B cell (primary cell): ENCODE data around the gene PSMA8.
"Not testable (repeated sequence)": the region's sequence is repeated elsewhere in the genome, so short reads cannot be mapped to it uniquely, and the experiment has no call there.

Source experiments
- CTCF ChIP-seq: fragments of 200-600 bp; IDR thresholded peaks from one replicate; pipeline ENCODE4 v1.8.0; 2022; ENCODE audit warnings: antibody characterized with exemption, mild to moderate bottlenecking
- EZH2 ChIP-seq: IDR thresholded peaks from 2 replicates; pipeline ENCODE4 v1.6.1; 2012; ENCODE audit warnings: borderline replicate concordance, low read depth, mild to moderate bottlenecking, moderate library complexity, low read length; ENCODE audit not compliant: insufficient read depth, poor library complexity, severe bottlenecking

GRCh38 chr18:26237363-26237762 lies 103.7 kb downstream of the PSMA8 start:
- not testable (repeated sequence) for TF ChIP-seq CTCF, EZH2
